ENCODE results near the gene IFIT3. TPM values are rescaled to one million over a fixed set of nuclear protein-coding genes. Genes with fewer than 3 reads are reported as not detected.
"Not testable (repeated sequence)": the region's sequence is repeated elsewhere in the genome, so short reads cannot be mapped to it uniquely, and the experiment has no call there.

The IFIT3 gene
- total RNA-seq, 2 donors from 2014 or later, result 2.3 to 3.9 TPM

DNA sequence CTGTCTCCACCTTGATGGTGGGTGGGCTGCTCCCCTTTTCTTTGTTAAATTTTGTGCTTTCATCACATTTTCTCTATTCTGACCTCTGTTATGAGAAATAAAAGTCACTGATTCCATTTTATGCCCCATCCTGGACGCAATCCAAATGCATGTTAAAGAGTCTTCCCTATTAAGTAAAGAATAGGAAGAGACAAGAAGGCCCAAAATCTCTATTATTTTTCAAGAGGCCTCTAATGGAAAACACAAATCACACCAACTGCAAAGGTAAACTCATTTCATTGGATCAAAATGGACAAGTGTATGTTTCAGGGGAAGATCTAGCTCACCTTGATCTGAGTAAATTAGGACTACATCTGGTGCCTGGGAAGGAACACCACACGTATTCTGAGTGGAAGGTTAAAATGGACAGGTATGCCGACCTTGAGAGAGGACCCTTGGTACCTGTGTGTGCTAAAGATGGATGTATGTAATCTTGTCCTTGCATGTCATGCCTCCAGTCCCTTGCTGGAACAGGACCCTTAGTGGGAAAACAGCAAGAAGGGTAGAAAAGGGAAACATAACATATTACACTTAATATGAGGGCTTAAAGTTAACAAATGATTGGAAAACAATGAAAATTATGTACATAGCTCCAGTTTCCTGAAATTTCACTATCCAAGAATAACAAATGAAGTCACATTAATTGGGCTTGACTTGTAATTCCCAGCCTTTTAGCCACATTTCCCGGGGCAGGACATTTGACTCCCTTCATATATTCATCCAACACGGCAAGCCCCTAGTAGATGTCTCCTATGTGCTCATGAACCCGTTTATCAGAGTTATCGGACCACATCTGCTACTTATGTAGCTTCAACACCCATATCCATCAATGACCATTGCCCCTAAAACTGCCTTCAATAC lies 18.4 kb upstream of the IFIT3 start:
- H3K9me3 ChIP-seq, result no peaks in the 10 kb centered on the region
- ATAC-seq (no peak), DNase-seq (no peak)
- H3K36me3 ChIP-seq (replicated peaks in 1 of 2; ENCODE audit: insufficient read depth in 1 of 2, low read depth in 2 of 2), result no peaks in the 10 kb centered on the region
- H3K27me3 ChIP-seq, result no peaks in the 10 kb centered on the region
- H3K27ac ChIP-seq, result no peak overlapping the region
- intact Hi-C loops (cut with DNase I), result no loop called here
- TF ChIP-seq, protein P1, sequence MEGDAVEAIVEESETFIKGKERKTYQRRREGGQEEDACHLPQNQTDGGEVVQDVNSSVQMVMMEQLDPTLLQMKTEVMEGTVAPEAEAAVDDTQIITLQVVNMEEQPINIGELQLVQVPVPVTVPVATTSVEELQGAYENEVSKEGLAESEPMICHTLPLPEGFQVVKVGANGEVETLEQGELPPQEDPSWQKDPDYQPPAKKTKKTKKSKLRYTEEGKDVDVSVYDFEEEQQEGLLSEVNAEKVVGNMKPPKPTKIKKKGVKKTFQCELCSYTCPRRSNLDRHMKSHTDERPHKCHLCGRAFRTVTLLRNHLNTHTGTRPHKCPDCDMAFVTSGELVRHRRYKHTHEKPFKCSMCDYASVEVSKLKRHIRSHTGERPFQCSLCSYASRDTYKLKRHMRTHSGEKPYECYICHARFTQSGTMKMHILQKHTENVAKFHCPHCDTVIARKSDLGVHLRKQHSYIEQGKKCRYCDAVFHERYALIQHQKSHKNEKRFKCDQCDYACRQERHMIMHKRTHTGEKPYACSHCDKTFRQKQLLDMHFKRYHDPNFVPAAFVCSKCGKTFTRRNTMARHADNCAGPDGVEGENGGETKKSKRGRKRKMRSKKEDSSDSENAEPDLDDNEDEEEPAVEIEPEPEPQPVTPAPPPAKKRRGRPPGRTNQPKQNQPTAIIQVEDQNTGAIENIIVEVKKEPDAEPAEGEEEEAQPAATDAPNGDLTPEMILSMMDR (IDR thresholded peaks at IDR 0.05), result no peak
- TF ChIP-seq POLR2A (IDR thresholded peaks at IDR 0.05), result no peak
- no peak overlapping the region for H3K4me3 ChIP-seq
- H3K4me1 ChIP-seq, result no peaks in the 10 kb centered on the region
- WGBS, 2 donors, result 87 to 93% methylated on average over 7 of the region's 7 CpGs

DNA sequence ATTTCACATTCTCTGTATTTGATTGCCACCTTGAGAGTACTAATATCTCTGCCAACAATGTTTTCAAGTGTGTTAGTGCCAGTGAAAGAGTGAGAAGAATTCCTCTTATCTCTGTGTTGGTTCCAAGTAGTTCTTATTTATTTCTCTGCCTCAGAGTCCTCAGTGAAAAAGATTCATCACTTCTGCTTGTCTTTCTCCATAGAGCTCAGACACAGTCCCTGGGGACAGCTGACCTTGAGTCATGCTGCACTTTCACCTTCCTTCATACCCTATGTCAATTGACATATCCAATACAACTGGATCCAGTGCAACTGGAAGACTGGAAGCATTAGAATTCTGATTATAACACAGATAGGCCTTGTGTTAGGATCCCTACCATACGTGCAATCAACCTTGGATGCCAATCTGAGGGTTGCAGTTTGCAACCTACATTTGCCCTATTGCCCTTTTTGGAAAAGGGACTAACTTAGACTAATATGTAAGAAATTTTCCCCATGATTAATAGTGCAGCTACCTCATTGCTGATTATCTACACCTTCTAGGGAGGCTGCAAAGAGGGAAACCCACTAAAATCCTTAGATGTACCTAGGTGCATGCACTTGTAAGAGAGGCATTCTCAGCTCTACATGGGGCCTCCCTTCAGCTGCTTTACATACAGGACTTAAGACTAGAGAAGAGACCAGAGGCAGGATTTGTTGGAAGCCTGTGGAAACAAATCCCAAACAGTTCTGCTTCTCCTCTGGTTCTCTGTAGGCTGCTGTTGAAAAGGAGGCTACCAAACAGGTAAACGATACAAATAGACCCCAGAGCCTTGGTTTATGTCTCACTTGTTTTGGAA lies 17.5 kb upstream of the IFIT3 start:
- no peak for DNase-seq
- TF ChIP-seq POLR2A (IDR thresholded peaks at IDR 0.05), result no peak
- TF ChIP-seq, protein P1 (IDR thresholded peaks at IDR 0.05), result no peak
- WGBS, 2 donors, result 88 to 93% methylated on average over 2 of the region's 2 CpGs
- no peak overlapping the region for H3K4me3 ChIP-seq
- intact Hi-C loops (cut with DNase I), result no loop called here
- no peaks in the 10 kb centered on the region for H3K9me3 ChIP-seq
- no peaks in the 10 kb centered on the region for H3K27me3 ChIP-seq
- no peaks in the 10 kb centered on the region for H3K4me1 ChIP-seq
- no peaks in the 10 kb centered on the region for H3K36me3 ChIP-seq (replicated peaks in 1 of 2; ENCODE audit: insufficient read depth in 1 of 2, low read depth in 2 of 2)
- no peak for ATAC-seq
- no peak overlapping the region for H3K27ac ChIP-seq

DNA sequence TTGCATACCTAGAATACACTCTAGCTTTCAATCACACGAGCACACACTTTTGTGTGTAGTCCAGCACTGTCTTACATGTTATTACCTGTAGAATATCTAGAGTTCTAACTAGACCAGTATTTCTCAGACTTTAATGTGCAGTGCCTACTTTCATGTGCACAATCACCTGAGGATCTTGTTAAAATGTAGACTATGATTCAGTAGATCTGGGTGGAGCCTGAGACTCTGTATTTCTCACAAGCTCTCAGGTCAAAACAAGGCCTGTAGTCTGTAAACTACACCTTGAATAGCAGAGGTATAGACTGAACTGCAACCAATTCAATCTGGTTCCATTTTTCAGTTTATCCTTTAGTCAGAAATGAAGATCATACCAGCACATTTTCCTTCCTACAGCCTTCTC lies 14.8 kb upstream of the IFIT3 start:
- Histone ChIP-seq H3K27ac (no peak overlapping the region), H3K9me3 (no peaks in the 10 kb centered on the region), H3K27me3 (no peaks in the 10 kb centered on the region), H3K4me1 (no peaks in the 10 kb centered on the region), H3K4me3 (no peak overlapping the region), H3K36me3 (replicated peaks in 1 of 2; ENCODE audit: insufficient read depth in 1 of 2, low read depth in 2 of 2) (no peaks in the 10 kb centered on the region)
- ATAC-seq, result no peak
- no peak for DNase-seq
- intact Hi-C loops (cut with DNase I), result no loop called here
- 60 to 79% methylated on average over 1 of the region's 1 CpG for WGBS, 2 donors
- TF ChIP-seq POLR2A (IDR thresholded peaks at IDR 0.05), result no peak
- TF ChIP-seq, protein P1 (IDR thresholded peaks at IDR 0.05), result no peak

DNA sequence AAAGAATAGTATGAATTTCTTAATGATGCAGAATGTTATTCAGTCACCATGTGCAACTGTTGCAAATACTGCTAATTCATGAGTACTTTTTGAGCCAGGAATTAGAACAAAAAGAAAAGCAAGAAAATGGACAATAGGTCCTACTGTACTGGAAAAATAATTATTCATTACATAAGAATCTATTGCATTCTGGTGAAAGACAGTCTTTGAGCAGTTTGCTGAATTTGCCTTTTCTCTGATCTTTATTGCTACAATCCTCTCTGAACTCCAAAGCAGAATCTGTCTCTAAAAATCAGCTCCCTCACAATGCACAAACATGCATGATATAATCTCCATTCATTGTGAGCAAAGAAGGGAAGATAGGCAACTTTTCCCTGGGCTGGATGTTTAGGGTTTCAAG lies 13.1 kb upstream of the IFIT3 start:
- H3K27ac ChIP-seq, result no peak overlapping the region
- intact Hi-C loops (cut with DNase I), result no loop called here
- no peaks in the 10 kb centered on the region for H3K36me3 ChIP-seq (replicated peaks in 1 of 2; ENCODE audit: insufficient read depth in 1 of 2, low read depth in 2 of 2)
- H3K4me3 ChIP-seq, result no peak overlapping the region
- H3K9me3 ChIP-seq, result no peaks in the 10 kb centered on the region
- ATAC-seq (no peak), DNase-seq (no peak)
- TF ChIP-seq, protein P1 (IDR thresholded peaks at IDR 0.05), result no peak
- no peak for TF ChIP-seq POLR2A (IDR thresholded peaks at IDR 0.05)
- no peaks in the 10 kb centered on the region for H3K27me3 ChIP-seq
- H3K4me1 ChIP-seq, result no peaks in the 10 kb centered on the region

DNA sequence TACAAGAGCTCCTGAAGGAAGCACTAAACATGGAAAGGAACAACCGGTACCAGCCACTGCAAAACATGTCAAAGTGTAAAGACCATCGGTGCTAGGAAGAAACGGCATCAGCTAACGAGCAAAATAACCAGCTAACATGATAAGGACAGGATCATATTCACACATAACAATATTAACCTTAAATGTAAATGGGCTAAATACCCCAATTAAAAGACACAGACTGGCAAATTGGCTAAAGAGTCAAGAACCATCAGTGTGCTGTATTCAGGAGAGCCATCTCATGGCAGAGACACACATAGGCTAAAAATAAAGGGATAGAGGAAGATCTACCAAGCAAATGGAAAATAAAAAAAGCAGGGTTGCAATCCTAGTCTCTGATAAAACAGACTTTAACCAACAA lies 9.8 kb upstream of the IFIT3 start:
- H3K9me3 ChIP-seq; DNase-seq; H3K4me1 ChIP-seq; H3K27ac ChIP-seq; ATAC-seq; H3K4me3 ChIP-seq; H3K27me3 ChIP-seq; intact Hi-C loops (cut with DNase I); H3K36me3 ChIP-seq (replicated peaks in 1 of 2; ENCODE audit: insufficient read depth in 1 of 2, low read depth in 2 of 2): not testable (repeated sequence)
- WGBS, 2 donors, result 94 to 96% methylated on average over 4 of the region's 4 CpGs

DNA sequence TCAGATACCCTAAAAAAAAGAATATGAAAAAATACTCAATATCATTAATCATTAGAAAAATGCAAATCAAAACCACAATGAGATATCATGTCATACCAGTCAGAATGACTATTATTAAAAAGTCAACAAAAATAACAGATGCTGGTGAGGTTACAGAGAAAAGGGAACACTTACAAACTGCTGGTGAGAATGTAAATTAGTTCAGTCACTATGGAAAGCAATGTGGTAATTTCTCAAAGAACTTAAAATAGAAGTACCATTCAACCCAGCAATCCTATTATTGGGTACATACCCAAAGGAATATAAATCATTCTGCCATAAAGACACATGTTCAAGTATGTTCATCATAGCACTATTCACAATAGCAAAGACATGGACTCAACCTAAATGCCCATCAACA lies 2.7 kb upstream of the IFIT3 start:
- H3K4me1 ChIP-seq, result peaks cover 16% of the 10 kb centered on the region
- ATAC-seq; H3K27me3 ChIP-seq; H3K9me3 ChIP-seq; H3K36me3 ChIP-seq (replicated peaks in 1 of 2; ENCODE audit: insufficient read depth in 1 of 2, low read depth in 2 of 2); H3K27ac ChIP-seq; intact Hi-C loops (cut with DNase I); H3K4me3 ChIP-seq; DNase-seq: not testable (repeated sequence)

DNA sequence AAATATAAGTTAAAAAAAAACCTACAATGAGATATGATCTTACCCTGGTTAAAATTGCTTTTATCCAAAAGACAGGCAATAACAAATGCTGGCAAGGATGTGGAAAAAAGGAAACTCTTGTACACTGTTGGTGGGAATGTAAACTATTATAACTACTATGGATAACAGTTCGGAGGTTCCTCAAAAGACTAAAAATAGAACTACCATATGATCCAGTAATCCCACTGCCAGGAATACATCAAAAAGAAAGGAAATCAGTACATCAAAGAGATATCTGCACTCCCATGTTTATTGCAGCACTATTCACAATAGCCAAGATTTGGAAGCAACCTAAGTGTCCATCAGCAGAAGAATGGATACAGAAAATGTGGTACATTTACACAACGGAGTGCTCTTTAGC lies 1.9 kb upstream of the IFIT3 start:
- ATAC-seq; H3K36me3 ChIP-seq (replicated peaks in 1 of 2; ENCODE audit: insufficient read depth in 1 of 2, low read depth in 2 of 2); H3K27ac ChIP-seq; H3K9me3 ChIP-seq; H3K27me3 ChIP-seq; H3K4me3 ChIP-seq; DNase-seq; intact Hi-C loops (cut with DNase I): not testable (repeated sequence)
- 70 to 81% methylated on average over 2 of the region's 2 CpGs for WGBS, 2 donors
- H3K4me1 ChIP-seq, result peaks cover 23% of the 10 kb centered on the region

All from body of pancreas (tissue), 4 donors.